Stomach (tissue), 9 donors: ENCODE measurements around the gene SLC37A1. TPM values are rescaled to one million over a fixed set of nuclear protein-coding genes. Genes with fewer than 3 reads are reported as not detected.

Experiments
- DNase-seq, 2 donors: peaks; one replicate each; pipeline versions ENCODE4 v3.0.0 to v3.0.0-alpha.2; 2013 to 2019
- H3K27ac ChIP-seq, 5 donors: fragments of 200-600 bp in 4 of 5; sonication (generic) in 4 of 5; one replicate each; pipeline ENCODE4 v1.5.1; 2013 to 2019; ENCODE audit warnings: mild to moderate bottlenecking in 1 of 5, moderate library complexity in 1 of 5
- H3K27me3 ChIP-seq, 3 donors: fragments of 200-600 bp; sonication (generic); one replicate each; pipeline ENCODE4 v1.5.1; 2017 to 2019; ENCODE audit warnings: mixed run types in 1 of 3
- H3K36me3 ChIP-seq, 4 donors: fragments of 200-600 bp; sonication (generic); 1 replicate in 3 of 4; 2 replicates in 1 of 4; pipeline ENCODE4 v1.5.1; 2016 to 2019
- H3K4me1 ChIP-seq, 4 donors: fragments of 200-600 bp; sonication (generic); one replicate each; pipeline ENCODE4 v1.5.1; 2016 to 2019
- H3K4me3 ChIP-seq, 4 donors: fragments of 200-600 bp; sonication (generic) in 3 of 4; one replicate each; pipeline ENCODE4 v1.5.1; 2016 to 2019; ENCODE audit warnings: mild to moderate bottlenecking in 1 of 4
- H3K9me3 ChIP-seq, 4 donors: fragments of 200-600 bp; sonication (generic); one replicate each; pipeline ENCODE4 v1.5.1; 2016 to 2019
- CTCF ChIP-seq, 7 experiments: fragments of 450-650 bp in 4 of 7; fragments of 200-600 bp in 3 of 7; sonication (generic) in 3 of 7; IDR thresholded peaks; one replicate each; pipeline ENCODE4 v1.5.1; 2016 to 2019; ENCODE audit warnings: antibody characterized with exemption in 7 of 7, control low read depth in 2 of 7, mild to moderate bottlenecking in 1 of 7
- EP300 ChIP-seq: sonication (generic); formaldehyde crosslinking; IDR thresholded peaks from one replicate; pipeline ENCODE4 v1.6.1; 2017; ENCODE audit warnings: antibody characterized with exemption
- POLR2A ChIP-seq, 4 donors: fragments of 450-650 bp; IDR thresholded peaks; one replicate each; pipeline ENCODE4 v1.6.1; 2016; ENCODE audit warnings: antibody characterized with exemption in 4 of 4, control low read depth in 2 of 4, mild to moderate bottlenecking in 1 of 4, moderate library complexity in 1 of 4
- POLR2AphosphoS5 ChIP-seq, 3 donors: sonication (generic); formaldehyde crosslinking; IDR thresholded peaks; one replicate each; pipeline ENCODE4 v1.6.1; 2016; ENCODE audit warnings: antibody characterized with exemption in 3 of 3
- WGBS, 5 donors: extraction: QIAGEN DNeasy Blood & Tissue Kit in 3 of 5; methylation state at CpG; one replicate each; pipeline versions ENCODE4 v1.1.5 to v1.1.7; 2013 to 2018; 5-methylcytosine and 5-hydroxymethylcytosine counted together
- intact Hi-C: fragments of 100-400 bp; cut with DNase I; formaldehyde crosslinking; loops from one replicate; pipeline ENCODE4 v1.15.1; 2023; ENCODE audit warnings: low total_unique reads
- polyA plus RNA-seq, 3 donors: library from polyadenylated mRNA; stranded (reverse); fragments of 200-250 nt; gene quantifications; one replicate each; pipeline ENCODE4 v1.2.3, GENCODE V29; 2013
- total RNA-seq, 5 donors: library from RNA; depleted of rRNA; stranded (reverse); fragments of >200 nt; gene quantifications; one replicate each; pipeline versions ENCODE4 v1.1.0 to v1.2.3, GENCODE V29; 2014 to 2016
- donor health status: healthy with polysubstance abuse.
- donor health status: Bipolar disorder and iron deficiency.
- donor health status: healthy.

Gene SLC37A1
- total and polyA plus RNA-seq, 8 donors: 9.8 to 72.9 (median 18.1) TPM

DNA sequence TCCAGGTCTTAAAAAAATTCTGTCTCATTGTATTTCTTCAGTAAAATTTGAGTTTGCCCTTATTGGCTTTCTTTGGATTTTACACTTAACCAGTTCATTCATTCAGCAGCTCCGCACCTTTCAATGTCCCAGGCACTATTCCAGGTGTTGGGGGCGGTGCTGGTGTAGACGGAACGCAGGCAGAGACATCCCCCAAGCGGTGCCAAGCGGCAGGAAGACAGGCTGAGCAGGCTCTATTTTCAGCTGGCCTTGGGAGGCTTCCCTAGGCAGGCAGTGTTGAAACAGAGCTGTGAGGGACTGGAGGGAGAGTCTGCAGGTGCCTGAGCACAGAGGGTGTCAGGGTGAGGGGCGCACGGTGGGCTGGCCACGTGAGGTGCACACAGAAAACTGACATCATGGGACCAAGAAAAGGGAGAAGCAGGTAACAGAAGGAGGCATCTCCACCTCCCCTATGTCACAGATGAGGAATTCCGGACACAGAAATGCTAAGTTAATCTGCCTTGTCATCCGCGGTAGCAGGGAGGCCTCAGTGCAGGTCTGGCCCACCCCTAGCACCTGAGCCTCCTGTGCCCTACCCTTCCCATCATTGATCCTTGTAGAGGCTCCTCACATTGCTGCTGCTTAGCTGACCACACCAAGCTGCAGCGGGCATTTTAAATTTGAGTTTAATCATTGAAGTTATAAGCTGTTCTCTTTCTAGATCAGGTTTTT lies 40.8 kb downstream of the SLC37A1 start:
- no peak for DNase-seq

GRCh38 chr21:42555756-42556438 lies 42.2 kb downstream of the SLC37A1 start:
- 93 to 96% (median 94%) methylated on average over 27 to 28 of the region's 28 CpGs for WGBS, 5 donors
- no peak for DNase-seq
- no peaks in the 10 kb centered on the region for H3K27me3 ChIP-seq

More for the DNA sequence above, 40.8 kb downstream of the SLC37A1 start:
- Histone ChIP-seq H3K27me3 (no peaks in the 10 kb centered on the region), H3K9me3 (no peaks in the 10 kb centered on the region), H3K4me3 (no peak overlapping the region), H3K4me1 (peaks cover 0 to 8% (median 3%) of the 10 kb centered on the region in 4 donors), H3K36me3 (peaks cover 38 to 67% (median 61%) of the 10 kb centered on the region in 4 donors), H3K27ac (no peak overlapping the region)
- TF ChIP-seq POLR2A (IDR thresholded peaks at IDR 0.05): no peak
- no peak for TF ChIP-seq CTCF (IDR thresholded peaks at IDR 0.05)
- TF ChIP-seq EP300: no peak
- no peak for TF ChIP-seq POLR2AphosphoS5 (IDR thresholded peaks at IDR 0.05)
- whole genome bisulfite sequencing, 5 donors: 79 to 94% (median 91%) methylated on average over 13 of the region's 13 CpGs
- intact Hi-C loops: no loop called here

GRCh38 chr21:42556476-42556875 lies 42.8 kb downstream of the SLC37A1 start:
- H3K27me3 ChIP-seq: no peaks in the 10 kb centered on the region
- DNase-seq: no peak
- TF ChIP-seq POLR2AphosphoS5 (IDR thresholded peaks at IDR 0.05) (no peak), CTCF (IDR thresholded peaks at IDR 0.05) (no peak), EP300 (no peak), POLR2A (IDR thresholded peaks at IDR 0.05) (no peak)
- no peak overlapping the region for H3K4me3 ChIP-seq
- H3K9me3 ChIP-seq: no peaks in the 10 kb centered on the region
- H3K27ac ChIP-seq: no peak overlapping the region
- intact Hi-C loops: no loop called here
- peaks cover 44 to 81% (median 77%) of the 10 kb centered on the region in 4 donors for H3K36me3 ChIP-seq
- peaks cover 0 to 7% (median 1%) of the 10 kb centered on the region in 4 donors for H3K4me1 ChIP-seq
- WGBS, 5 donors: 92 to 98% (median 93%) methylated on average over 6 of the region's 6 CpGs

More at GRCh38 chr21:42555756-42556438, 42.2 kb downstream of the SLC37A1 start:
- Histone ChIP-seq H3K4me3 (no peak overlapping the region), H3K36me3 (peaks cover 44 to 75% (median 71%) of the 10 kb centered on the region in 4 donors), H3K4me1 (peaks cover 0 to 5% (median 2%) of the 10 kb centered on the region in 4 donors), H3K27ac (no peak overlapping the region), H3K9me3 (no peaks in the 10 kb centered on the region)
- TF ChIP-seq POLR2AphosphoS5 (IDR thresholded peaks at IDR 0.05) (no peak), CTCF (IDR thresholded peaks at IDR 0.05) (no peak), EP300 (no peak), POLR2A (IDR thresholded peaks at IDR 0.05) (no peak)
- intact Hi-C loops: no loop called here

DNA sequence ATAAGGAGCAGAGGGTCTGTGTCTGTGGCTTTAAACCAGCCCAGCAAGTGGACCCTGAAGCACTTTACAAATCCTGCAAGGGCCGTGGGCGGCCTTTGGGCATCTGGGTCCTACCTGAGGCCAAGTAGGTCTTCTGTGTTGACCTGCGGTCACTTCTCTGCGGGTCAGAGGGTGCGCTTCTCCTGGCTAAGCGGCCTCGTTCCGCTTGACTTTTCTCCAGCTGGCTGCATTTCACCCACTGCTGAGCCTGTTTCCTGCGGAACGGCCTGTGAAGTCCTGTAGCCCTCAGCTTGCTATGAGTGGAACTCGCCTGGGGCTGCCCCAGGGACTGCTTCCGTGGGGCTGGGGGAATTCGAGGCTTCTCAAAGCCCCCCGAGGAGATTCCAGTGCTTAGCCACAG lies 43.3 kb downstream of the SLC37A1 start:
- Histone ChIP-seq H3K4me3 (no peak overlapping the region), H3K27me3 (no peaks in the 10 kb centered on the region), H3K36me3 (peaks cover 46 to 85% (median 82%) of the 10 kb centered on the region in 4 donors), H3K27ac (no peak overlapping the region), H3K9me3 (no peaks in the 10 kb centered on the region), H3K4me1 (peaks cover 0 to 12% (median 4%) of the 10 kb centered on the region in 4 donors)
- 87 to 98% (median 90%) methylated on average over 8 to 14 of the region's 14 CpGs for WGBS, 5 donors
- intact Hi-C loops: no loop called here
- no peak for TF ChIP-seq CTCF (IDR thresholded peaks at IDR 0.05)
- no peak for TF ChIP-seq POLR2A (IDR thresholded peaks at IDR 0.05)
- TF ChIP-seq EP300: no peak
- no peak for TF ChIP-seq POLR2AphosphoS5 (IDR thresholded peaks at IDR 0.05)
- DNase-seq: no peak
